ENCODE measurements around the gene RACGAP1.
"Not testable (repeated sequence)": the region's sequence is repeated elsewhere in the genome, so short reads cannot be mapped to it uniquely, and the experiment has no call there.

The RACGAP1 gene

DNA sequence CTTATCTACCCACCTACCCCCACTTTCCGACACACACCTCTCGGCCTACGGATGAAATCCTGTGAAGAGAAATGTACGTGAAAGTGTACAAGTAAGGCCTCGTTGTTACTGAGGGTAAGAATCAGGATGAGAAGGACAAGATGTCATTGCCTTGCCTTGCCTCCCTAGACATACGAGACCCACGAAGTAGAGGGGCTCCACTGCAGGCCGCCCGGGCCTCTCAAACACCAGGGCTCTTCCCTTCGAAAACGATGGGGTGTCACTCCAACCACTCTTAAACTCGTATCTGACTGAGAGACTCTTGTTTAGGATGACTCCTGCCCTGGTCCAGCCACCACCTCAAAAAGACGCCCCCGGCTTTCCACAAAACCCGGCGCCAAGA lies 498 bp downstream of the RACGAP1 start:
- DNase-seq = no peak

DNA sequence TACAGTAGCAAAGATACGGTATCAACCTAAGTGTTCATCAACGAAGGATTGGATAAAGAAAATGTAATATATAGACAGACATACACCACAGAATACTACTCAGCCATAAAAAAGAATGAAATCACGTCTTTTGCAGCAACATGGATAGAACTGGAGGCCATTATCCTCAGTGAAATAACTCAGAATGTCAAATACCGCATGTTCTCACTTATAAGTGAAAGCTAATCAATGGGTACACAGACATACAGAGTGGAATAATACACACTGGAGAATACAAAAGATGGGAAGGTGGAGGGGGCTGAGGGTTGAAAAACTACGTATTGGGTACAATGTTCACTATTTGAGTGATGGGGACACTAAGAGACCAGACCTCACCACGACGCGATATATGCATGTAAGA lies 1.1 kb downstream of the RACGAP1 start:
- DNase-seq = no peak

DNA sequence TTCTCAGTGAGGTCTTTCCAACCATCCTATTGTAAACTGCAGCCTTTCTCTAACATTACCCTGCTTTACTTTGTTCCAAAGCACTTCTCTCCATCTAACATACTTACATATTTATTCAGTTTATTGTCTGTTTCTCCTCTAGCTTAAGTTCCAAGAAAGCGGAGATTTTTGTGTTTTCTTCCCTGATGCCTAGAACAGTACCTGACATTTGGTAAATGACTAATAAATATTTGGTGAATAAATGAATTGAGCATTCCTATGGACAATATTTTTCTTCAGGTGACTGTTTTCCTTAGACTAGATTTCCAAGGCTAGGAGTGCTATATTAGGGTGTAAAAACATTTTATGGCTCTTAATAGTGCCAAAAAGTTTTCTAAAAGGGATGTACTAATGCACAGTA lies 2.4 kb downstream of the RACGAP1 start:
- no peak for DNase-seq

DNA sequence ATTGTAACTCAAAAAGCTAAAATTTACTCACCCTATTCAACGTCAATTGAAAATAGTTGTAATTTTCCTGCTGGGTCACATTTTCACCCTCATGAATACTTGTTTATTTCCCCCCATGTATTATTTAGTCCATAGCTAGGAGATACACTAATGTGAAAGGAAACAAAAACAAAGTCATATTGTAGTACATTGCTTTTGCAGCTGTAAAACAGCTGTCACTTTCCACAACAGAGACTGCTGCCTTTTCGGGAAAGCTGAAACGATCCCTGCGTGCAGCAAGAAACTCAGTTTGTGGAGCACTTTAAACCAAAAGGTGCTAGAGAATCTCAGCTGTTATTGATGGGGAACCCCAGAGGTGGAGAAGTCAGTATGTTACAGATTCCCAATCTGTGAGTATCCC lies 4.3 kb downstream of the RACGAP1 start:
- DNase-seq = no peak

DNA sequence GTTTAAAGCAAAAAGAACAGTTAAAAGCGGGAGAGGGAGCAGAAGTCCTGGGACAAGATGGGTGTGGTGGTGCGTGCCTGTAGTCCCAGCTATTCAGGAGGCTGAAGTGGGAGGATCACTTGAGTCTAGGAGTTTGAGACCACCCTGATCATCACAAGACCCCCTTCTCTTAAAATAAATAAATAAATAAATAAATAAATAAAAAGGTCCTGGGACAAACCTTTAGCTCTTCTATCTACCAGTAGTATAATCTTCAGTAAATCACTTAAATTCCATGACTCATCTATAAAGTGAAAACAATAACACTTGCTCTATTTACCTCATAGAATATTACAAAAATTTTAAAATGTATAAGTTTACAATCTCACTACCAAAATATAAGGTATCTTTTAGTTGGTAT lies 5.8 kb downstream of the RACGAP1 start:
- DNase-seq = no peak

DNA sequence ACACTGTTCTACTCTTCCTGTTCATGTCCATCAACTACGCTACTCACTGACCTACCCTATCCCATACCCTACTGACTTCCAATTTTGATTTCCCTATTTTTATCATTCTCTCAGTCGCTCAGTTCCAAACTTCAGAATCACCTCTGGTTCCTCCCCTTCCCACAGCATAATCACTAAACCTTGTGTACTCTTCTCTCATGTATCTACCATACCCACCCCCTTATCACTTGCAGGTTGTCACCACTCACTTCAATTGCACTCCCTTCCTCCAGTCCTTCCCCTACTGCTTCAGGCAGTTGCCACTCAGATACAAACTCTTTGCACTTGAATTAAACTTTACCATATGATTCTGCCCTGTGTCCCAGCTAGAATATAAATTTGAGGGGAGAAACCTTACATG lies 6.3 kb downstream of the RACGAP1 start:
- no peak for DNase-seq

DNA sequence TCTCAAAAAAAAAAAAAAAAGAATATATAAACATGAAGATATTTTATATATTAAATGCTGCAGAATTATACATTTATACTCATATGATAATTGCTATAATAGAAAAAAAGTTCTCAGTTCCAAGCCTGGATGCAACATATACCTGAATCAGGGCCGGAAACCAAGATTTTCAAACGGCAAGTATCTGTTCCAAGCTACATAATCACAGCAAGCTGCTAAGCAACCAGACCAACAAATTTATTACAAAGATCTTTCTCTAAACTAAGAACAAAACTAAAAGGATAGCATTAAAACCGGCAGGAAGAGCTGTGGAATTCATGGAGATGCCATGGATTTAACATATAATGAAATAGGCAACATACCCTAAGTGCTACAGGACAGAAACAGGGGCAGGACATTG lies 7.1 kb downstream of the RACGAP1 start:
- DNase-seq = no peak

DNA sequence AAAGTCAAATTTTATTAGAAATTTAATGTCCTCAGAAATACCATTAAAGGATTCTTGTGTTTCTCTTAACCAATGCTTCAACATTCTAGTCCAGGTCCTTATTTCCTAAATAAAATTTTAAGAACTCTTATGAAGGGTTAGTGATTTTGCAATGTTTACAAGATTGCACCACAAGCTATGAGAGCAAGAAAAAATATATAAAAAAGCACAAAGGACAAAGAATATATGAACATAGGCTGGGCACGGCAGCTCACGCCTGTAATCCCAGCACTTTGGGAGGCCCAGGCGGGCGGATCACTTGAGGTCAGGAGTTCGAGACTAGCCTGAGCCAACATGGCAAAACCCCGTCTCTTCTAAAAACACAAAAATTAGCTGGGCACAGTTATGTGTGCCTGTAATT lies 7.7 kb downstream of the RACGAP1 start:
- no peak for DNase-seq

DNA sequence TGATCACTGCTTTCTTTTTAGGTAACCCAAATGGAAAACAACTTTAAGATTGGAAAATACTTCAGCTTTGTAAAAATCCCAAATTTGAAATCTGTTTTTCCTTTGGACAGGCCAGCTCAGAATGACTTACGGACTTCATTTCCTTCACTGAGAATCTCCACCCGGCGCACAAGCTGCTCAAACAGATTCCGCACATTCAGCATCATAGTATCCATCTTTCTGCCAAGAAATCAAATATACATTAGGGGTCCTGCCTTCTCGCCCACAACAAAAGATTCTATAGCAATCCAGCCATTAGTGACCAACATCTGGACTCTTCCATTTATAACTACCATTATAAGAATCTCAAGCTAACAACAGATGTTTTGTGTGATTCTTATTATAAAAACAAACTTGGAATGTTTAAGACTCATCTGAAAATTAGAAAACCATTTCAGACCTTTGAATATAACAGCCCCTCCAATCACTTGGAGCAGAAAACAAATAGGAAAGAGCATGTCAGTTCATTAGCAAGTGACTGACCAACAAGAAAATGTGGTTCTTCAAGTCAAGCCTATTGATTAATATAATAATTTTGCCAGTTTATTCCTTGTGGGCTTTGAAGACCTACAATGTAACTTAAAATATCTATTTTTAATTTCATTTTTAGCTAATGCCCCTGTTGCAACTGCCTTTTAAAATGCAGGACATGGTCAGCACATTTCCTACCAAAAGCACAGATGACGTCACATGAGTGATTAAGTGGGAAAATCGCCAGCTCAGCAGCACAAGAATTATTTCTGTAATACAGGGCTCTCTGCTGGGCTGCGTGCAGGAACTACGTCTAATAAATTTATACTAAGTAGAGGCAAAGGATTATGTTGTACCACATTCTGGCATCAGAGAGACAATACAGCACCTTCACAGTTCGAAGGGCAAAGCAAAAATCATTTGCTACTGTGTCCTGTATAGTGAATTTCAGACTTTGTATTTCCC lies 8.5 kb downstream of the RACGAP1 start:
- no peak for DNase-seq

DNA sequence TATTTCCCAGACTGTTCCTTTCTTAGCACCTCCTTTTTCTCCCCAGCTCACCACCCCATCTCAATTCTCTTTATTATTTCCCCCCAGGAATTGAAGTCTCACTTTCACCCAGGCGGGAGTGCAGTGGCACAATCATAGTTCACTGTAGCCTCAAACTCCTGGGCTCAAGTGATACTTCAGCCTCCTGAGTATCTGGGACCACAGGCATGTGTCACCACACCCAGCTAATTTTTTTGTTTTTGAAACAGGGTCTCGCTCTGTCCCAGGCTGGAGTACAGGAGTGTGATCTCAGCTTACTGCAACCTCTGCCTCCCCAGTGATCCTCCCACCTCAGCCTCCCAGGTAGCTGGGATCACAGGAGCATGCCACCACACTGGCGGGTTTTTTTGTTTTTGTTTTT lies 11.0 kb downstream of the RACGAP1 start:
- no peak for DNase-seq

DNA sequence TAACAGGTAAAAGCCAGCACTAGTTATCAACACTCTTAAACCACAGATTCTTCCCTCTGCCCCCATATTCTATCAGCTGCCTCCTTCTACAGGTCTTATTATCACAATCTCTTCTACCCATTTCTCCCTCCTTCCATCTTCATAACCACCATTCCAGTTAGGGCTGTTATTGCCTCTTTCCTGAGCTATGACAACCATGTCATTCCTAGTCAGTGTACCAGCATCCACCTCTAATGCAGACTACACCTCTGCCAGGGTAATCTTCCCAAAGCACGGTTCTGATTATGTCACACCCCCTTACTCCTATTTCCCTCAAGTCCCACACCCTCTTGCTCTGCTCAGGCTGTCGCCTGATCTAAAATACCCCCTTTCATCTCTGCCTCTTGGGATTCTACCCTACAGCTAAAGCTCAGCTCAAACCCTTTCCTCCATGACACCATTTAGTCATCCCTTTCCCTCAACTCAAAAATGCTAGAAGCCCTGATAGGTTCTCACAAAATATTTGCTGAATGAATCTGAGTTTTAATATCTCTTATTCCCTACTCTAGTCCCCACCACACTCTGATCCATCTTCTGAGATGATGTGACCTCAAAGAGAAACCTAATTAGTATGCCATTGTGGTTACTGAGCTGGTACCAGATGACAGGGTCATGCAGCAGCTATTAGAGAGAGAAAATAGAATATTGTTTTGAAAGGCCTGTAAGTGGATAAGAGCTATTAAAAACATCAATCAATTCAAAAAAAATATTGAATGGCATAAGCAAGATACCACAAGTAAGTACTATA lies 11.7 kb downstream of the RACGAP1 start:
- no peak for DNase-seq

DNA sequence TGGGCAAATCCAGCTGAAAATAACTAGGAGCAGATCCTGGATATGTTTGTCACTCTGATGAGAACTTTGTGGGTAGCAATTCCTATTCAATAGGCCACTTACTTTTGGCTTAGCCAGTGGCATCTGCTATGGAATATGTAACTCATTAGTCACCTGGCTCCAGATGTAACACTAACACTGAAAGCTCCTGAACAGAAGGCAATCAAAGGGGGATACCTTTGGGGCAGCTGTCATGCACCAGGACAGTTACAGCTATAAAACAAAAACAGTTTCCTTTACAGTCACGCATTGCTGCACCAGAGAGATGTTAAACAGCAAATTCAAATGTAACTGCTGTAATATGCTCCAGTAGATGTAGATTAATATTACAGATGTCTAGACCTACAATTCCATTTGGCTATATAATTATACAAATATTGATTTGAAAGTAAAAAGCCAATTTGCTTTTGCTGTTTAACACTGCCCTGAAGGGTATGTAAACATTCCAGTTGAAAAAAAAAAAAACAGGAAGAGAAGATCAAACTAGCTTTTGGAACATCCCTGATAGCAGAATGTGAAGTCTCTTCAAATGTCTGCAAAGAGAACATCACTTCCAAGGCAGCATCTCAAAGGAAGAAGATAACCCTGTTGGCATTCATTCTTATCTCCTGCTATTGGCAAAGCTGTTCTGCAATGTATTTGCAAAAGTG lies 18.4 kb downstream of the RACGAP1 start:
- DNase-seq = no peak

DNA sequence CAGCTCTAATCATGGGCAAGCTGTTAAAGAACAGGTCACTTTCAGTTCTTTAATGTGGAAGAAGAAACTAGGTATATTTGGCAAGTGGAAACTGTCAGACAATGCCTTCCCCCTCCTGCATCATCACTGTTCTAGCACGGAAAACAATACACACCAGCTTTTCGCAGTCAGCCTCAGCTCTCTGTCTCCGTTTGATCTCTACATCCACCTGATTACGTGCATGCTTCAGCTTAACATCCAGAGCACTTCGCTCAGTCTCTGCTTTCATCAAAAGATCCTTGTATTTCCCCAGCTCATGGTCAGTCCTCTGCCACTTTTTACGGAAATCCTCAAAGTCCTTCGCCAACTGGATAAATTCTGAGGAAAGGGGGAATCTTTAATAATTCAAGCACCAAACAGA lies 19.0 kb downstream of the RACGAP1 start:
- no peak for DNase-seq

DNA sequence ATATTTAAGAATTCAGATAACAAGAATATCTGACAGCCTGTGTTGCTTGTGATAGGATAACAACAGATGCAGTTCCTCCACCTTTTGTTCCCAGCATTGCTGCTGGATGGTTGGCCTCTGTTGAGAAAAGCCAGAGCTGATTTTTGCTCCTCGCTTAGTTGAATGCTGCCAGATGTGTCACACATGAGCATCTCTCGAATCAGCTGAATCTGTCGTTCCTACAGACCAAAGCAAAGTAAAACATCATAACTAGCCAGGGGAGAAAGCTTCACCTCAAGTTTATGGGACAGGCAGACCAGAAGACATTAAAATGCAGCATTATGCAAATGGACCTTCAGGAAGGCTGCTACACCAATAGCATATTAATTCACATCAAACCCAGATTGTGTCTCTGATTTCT lies 20.1 kb downstream of the RACGAP1 start:
- DNase-seq = no peak

DNA sequence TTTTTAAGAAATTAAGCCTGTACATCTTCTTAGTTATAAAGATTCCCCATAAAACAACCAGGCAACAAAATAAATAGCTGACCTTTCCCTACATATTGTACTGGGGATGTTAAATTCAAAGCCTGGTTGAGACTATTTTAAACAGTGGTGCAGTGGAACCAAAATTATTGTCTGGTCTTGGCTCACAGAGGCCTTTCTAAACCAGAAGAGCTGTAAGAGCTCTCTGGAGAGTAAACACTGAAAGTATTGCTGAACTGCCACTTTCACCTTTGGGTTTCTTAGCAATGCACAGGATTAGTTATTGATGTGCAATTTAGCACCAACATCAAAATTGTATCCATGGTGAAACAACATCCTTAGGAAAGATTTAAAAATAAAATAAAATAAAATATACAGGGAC lies 20.6 kb downstream of the RACGAP1 start:
- no peak for DNase-seq

DNA sequence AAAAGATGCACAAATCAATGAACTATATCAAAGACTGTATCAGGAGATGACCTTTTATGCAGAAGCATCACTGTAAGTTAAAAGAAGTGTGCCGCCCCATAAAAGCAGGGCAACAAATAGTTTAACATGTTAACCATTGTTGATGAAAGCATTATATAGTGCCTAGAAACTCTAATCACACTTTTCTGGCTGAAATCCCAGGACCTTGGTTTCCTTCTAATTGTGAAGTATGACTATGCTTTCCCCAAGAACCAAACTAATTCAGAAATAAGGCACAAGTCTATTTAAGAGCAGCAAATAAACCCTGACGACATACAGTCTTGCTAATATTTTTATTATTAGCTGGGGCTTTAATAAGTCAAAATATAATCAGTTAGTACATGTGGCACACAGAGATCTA lies 21.7 kb downstream of the RACGAP1 start:
- no peak for DNase-seq

DNA sequence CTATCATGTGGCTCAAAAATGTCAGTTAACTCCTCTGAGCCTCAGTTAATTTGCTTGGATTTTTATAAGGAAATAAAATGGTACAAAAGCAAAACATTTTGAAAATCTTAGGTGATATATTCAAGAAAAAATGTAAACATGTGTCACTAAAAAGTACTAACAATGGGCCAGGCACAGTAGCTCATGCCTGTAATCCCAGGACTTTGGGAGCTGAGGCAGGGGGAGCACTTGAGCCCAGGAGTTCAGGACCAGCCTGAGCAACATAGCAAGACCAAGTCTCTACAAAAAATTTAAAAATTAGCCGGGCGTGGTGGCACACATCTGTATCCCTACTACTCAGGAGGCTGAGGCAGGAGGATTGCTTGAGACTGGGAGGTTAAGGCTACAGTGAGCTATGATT lies 26.8 kb downstream of the RACGAP1 start:
- DNase-seq = no peak

DNA sequence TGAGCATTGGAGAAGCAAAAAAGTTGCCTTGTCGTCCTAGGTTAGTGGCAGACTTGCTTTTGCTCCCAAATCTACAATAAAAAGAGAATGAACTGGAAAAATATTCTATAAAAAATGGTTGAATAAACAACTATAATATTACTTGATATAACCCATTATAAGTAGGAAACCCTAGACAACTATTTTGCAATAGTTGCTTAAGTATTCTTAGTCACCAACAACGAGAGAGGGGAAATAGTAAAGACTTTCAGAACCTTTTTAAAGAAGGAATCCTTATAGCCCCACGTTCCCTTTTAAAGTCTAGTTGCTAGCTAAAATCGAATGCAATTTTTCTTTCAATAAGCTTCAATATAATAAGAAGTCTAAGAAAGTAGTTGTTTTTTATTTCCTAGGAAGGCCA lies 35.0 kb downstream of the RACGAP1 start:
- no peak for DNase-seq

DNA sequence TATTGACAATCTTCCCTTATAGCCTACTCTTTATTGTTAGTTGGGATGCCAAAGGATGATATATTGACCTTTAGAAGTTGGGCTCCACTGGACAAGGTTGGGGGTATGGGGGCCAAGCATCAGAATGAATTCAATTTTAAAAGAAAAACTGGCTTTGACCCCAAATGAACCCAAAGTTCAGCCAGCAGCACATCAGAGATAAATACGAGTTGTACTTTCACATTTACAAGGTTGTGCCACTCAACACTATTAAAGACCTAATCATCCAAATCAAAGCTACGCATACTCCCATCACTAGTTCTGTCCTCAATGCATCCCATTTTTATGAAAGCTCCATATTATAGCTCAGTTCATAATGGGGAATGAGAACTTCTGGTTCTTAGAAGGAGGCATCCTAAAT lies 35.9 kb downstream of the RACGAP1 start:
- DNase-seq = not testable (repeated sequence)

DNA sequence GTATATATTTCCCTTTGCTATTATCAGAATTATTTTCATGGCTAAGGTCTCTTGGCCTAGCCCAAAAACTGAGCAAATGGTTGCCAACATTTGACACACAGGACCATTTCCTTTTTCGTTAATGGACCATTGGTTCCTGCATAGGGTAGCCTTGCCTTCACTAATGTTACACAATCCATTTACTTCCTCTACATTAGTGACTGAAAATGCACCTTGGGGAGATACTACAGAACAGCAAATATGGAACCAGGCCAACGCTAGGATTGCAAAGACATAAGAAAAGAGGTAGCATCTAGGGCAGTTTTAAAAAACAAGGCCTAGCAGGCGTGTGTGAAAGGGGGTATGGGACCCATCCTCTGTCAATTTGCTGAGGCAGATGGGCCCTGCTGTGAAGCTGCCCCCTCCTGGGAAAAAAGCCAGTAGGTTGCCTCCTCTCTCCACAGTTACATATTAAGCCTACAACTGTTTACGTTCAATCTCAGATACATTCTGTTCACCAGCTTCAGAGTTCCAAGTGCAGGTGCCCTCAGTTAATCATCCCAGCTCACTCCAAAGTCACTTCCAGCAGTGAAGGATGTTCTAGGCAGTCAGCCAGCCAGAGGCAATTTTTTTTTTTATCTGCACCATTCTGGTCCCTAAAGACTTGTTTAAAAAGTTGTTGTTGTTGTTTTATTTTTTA lies 37.5 kb downstream of the RACGAP1 start:
- no peak for DNase-seq

DNA sequence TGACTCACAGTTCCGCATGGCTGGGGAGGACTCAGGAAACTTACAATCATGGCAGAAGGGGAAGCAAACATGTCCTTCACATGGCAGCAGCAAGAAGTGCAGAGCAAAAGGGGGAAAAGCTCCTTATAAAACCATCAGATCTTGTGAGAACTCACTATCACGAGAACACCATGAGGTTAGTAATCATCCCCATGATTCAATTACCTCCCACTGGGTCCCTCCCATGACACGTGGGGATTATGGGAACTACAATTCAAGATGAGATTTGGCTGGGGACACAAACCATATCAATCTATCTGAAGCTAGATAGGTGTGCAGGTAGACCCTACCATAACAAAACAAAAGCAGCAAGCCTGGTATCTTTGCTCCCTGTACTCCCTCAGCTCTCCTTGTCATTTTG lies 38.8 kb downstream of the RACGAP1 start:
- not testable (repeated sequence) for DNase-seq

DNA sequence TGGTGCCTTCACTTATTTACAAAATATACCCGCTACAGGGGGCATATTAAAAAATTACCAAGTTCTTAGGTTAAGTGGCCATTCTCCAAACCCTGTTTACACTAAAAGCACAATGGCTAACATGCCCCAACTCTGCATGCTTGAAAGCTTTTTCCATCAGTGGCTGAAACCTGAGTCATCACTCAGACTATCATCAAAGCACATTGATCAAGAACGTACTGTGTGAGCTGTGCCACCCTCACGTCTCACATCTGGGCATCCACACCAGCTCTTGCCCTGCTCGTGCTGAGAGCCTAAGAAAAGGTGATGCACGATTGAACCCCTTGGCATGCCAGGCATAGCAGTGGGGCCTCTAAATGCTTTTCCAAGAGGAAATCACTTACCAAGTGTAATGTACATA lies 39.3 kb downstream of the RACGAP1 start:
- DNase-seq = no peak
